GM12892 (cell line): ENCODE measurements around the gene DAP.
A peak's percentile ranks its signal among the peaks of the same experiment; 100 is the strongest.
"Not testable (repeated sequence)": the region's sequence is repeated elsewhere in the genome, so short reads cannot be mapped to it uniquely, and the experiment has no call there.

Experiments
- DNase-seq: peaks from one replicate; pipeline ENCODE4 v3.0.0; 2011; ENCODE audit not compliant: insufficient read length
- FAIRE-seq: peaks from 2 replicates; lab custom pipeline; 2011; peaks lifted over from hg19 to GRCh38; lab: Jason Lieb, UNC
- POLR2A ChIP-seq: IDR thresholded peaks from 2 replicates; pipeline ENCODE4 v1.6.1; 2011; ENCODE audit warnings: low read depth, low read length, control low read depth
- POLR2AphosphoS5 ChIP-seq: IDR thresholded peaks from 2 replicates; pipeline ENCODE4 v1.6.1; 2011; ENCODE audit warnings: low read depth, low read length, control low read depth
- TAF1 ChIP-seq: IDR thresholded peaks from 2 replicates; pipeline ENCODE4 v1.6.1; 2011; ENCODE audit warnings: low read depth, mild to moderate bottlenecking, control low read depth, low read length, borderline replicate concordance

DAP gene

DNA sequence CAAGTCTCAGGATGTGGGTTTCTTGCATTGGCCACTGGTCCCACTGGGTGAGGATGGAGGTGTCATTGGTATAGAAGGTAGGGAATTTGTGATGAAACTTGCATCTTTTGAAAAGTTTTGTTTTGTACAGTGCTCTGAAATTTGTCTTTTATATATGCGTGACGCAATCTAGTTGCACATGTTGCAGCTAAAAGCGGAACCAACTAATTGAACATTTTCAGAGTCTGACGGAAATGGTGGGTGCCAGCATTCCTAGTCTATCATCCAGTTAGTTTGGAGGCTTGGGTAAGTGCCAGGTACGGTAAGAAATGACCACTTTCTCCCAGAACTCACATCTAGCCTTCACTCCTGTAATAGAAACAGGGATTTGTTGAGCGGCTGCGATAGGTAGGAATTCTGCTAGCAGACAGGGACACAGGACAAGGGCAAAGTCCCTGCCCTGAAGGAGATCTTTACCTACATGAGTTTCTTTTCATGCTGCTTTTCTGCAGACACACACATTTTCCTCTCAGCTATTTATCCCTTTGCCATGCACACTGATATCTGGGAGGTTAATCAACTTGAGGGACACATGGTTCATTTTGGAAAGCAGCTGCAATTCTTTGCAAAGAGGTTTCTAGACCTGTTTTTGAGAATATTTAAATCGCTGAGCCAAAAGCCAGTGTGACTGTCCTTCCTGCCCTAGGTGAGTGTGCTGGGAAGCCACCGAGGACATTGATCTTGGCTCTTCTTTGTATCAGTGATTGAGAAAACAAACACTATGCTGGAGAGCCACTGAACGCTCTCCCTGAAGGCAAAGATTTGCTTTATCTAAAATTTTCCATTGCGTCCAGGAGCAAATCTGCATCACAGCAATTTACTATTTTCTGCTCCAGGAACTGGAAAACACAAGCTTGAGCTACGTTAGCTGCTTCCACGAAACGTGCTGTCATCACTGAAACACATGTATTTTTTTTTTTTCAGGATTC lies 89.7 kb downstream of the DAP start:
- TF ChIP-seq POLR2A (no peak), POLR2AphosphoS5 (no peak), TAF1 (no peak)
- FAIRE-seq (no peak), DNase-seq (no peak)

DNA sequence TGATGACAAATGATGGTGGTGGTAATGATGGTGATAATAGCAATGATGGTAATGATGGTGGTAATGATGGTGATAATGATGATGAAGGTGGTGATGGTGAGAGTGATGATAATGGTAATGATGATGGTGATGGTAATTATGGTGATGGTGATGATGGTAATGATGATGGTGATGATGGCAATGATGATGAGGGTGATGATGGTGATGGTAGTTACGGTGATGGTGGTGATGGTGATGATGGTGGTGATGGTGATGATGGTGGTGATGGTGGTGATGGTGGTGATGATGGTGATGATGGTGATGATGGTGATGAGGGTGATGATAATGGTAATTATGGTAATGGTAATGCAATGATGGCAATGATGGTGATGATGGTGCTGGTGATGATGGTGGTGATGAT lies 91.1 kb downstream of the DAP start:
- no peak for TF ChIP-seq TAF1
- TF ChIP-seq POLR2A = no peak
- no peak for TF ChIP-seq POLR2AphosphoS5
- FAIRE-seq = no peak
- no peak for DNase-seq

DNA sequence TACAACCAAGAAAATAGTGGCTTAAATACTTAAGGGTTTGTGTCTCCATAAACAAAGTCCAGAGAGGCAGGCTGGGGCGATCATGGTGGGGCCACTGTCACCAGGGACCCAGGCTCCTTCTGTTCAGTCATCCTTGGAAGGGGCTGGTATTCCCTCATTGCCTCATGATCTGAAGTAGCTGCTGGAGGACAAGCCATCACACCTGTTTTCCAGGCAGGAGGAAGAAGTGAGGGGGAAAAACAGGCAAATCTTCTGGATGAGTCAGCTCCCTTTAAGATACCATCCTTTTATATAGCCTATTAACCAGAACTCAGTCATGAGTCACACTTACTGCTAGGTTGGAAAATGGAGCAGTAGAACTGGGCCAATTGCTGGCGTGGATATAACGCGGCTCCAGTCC lies 92.3 kb downstream of the DAP start:
- no peak for FAIRE-seq
- TF ChIP-seq POLR2A (no peak), POLR2AphosphoS5 (no peak), TAF1 (no peak)

DNA sequence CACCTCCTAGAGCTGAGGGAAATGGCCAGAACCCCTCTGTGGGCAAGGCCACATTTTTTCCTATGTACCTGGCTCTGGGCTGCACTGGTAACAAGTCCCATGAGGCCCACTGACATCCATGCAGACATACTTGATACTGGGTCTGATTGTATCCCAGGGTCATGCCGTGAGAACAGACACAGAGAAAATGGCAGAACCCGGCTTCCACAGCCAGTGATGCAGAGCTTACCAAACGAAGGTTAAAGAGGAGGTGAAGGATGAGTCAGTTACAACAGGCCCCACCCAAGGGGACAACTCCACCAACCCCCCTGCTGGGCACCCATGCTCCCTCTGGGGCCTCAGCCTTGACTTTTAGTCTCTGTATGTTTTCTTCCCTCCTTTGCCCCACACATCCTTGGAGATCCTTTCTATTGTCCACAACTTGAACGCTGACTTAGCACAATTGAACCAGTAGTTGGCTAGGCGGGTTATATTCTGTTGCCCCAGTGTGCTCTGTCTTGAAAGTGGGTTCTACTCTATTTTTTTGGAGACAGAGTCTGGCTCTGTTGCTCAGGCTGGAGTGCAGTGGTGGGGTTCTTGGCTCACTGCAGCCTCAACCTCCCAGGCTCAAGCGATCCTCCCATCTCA lies 93.5 kb downstream of the DAP start:
- TF ChIP-seq TAF1 (no peak), POLR2AphosphoS5 (no peak)
- DNase-seq (no peak), FAIRE-seq (no peak)

More for the DNA sequence above, 92.3 kb downstream of the DAP start:
- DNase-seq = no peak

DNA sequence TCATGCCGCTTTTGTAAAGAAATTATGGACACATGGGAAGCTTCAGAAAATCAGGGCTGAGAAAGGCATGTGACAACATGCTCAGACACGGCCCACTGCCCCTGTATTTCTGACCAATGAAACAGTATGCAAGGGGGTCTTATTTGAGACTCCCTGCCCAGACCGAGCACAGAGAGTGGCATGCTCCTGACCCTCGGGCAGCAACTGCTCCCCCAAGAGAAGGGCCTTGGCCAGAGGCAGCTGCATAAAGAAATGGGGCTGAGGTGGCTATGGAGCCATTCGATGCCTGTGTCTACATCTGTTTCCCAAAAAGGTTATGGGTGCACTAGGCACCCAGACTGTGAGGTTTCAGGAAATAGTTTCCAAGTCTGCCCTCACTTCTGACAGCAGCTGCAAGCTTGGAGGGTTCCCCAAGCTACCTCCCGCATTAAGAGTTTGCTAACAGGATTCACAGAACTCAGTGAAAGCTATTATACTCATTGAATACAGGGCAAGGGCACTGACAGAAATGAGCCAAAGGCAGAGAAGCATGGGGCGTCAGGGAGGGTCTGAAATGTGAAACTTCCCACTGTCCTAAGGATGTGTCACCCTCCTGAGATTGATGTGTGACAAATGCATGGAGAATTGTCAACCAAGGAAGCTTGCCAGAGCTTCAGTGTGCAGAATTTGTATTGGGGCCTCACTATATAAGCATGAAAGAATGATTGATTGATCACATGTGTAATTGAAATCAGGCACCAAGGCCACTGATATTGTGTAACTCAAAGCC lies 94.3 kb downstream of the DAP start:
- FAIRE-seq (no peak), DNase-seq (no peak)
- TF ChIP-seq TAF1 = no peak
- TF ChIP-seq POLR2AphosphoS5 = no peak
- TF ChIP-seq POLR2A = no peak

DNA sequence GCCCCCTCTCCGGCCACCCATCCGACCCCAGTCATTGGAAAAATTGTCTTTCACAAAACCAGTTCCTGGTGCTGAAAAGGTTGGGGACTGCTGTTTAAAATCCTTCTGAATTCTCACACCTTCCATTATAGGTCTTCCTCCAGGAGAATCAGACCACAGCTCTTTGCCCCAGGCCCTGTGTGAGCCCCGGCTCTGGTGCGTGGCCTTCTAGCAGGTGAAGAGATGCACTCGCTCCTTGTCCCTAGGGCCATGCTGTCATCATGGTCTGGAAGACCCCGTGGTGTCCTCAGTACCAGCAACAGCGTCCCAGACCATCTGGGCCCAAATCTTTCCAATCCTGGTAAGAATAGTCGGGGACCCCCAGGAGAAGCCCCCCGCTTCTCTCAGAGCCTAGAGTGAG lies 95.2 kb downstream of the DAP start:
- DNase-seq (no peak), FAIRE-seq (no peak)
- TF ChIP-seq TAF1 = no peak
- TF ChIP-seq POLR2A = no peak
- TF ChIP-seq POLR2AphosphoS5 = no peak

DNA sequence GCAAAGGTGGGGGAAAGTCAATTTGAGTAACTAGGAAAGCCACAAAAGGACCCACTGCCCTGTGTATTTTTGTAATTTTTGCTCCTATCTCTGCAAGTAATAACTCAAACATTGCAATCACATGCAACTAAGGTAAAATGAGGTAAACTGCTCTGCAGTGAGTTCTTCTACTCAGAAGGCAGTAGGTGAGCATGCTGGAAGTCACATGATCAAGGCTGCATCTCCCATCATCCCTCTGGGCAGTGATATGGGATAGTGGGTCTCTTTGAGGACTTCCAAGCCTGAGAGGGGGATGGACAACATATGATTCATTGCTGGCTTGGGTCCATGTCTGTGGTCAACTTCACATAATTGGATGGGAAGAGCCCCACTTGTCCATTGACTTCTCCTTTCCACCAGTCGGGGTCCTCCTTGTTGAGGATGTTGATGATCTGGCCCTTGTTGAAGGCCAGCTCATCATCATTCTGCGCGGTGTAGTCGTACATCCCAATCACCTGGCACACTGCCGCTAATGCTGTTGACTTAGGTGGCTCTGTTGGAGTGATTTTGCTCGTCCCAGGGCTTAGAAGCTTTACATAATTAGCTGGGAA lies 96.8 kb downstream of the DAP start:
- not testable (repeated sequence) for DNase-seq
- FAIRE-seq = peak; percentile 44

DNA sequence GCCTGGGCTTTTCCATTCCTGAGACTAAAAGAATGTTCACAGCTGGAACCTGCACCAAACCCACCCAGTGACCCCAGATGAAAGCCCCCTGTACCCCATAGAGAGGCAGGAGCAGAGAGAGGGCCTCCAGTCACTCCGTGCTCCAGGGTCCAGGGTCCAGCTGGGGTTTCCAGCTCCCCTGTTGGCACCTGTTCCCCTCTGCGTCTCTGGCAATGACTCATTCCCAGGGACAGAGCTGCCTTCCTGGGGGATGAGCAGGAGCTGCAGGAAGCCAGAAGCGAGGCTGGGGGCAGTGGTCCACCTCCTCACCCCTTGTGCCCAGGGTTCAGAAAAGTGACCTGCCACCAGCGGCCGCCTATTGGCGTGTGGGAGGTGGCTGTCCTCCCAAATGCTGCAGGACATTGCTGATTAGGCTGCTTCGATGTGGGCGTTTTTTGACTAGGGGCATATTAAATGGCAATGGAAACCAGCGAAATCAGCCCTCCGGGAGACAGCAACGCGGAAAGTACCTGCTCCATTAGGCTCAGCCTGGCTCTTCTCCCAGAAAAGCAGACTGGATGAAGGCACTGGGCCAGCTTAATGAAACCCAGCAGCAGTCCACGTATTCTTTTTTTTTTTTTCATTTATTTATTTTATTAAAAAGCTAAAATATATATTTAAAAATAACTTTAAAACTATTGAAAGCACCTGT lies 97.4 kb downstream of the DAP start:
- FAIRE-seq (no peak), DNase-seq (no peak)
- no peak for TF ChIP-seq POLR2AphosphoS5
- TF ChIP-seq TAF1 = no peak
- no peak for TF ChIP-seq POLR2A

DNA sequence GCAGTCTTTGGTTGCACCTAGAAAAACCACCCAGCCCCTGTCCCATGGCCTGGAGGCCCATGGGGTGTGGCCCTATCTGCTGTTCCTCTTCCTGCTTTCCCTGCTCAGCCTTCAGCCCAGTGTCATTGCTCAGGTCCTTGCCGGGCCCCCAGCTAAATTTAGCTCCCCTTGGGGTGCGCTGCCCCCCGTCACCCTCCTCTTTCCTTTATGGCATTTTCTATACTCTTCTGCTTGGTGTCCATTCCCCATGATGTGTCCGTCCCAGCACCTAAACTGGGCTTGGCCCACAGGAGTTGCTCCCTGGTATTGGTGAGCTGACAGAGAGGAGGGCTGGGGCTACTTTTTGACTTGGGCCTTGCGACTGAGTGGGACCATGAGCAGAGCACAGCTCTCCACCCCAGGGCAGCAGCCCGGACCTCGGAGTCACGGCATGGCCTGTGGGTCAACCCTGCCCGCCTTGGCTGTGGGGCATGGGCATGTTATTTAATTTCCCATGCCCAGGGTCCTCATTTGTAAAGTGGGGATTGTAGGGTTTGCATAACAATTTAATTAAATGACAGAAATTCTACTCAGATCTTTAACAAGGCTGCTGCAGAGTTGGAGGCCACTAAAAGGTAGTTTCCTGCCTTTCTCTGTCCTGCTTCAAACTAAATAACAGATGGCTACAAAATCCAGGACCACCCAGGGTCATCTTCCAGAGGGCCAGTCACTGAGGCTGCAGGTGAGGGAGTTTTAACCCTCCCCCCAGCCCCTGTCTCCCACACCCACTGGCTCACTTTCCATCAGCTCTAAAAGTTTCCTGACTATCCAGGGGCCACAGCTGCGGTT lies 98.2 kb downstream of the DAP start:
- no peak for DNase-seq
- no peak for TF ChIP-seq TAF1
- no peak for TF ChIP-seq POLR2AphosphoS5
- TF ChIP-seq POLR2A = no peak
- no peak for FAIRE-seq

DNA sequence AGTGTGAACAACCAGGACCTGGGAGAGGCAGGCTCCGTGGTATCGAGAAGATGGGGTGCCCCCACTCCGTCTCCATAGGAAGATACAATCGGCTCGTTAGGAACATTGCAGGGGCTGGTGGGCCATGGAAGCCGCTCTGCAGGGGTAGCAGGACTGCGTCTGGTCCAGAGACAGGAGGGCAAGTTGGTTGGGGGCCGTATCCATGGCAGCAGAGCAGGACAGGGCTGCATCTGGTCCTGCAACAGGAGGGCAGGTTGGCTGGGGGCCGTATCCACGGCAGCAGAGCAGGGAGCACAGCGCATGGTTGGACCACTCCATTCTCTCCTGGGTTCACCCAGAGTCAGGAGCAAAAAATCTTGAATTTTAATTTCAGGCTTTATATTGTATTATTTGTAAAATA lies 99.0 kb downstream of the DAP start:
- FAIRE-seq (no peak), DNase-seq (no peak)
- TF ChIP-seq TAF1 (no peak), POLR2A (no peak), POLR2AphosphoS5 (no peak)

DNA sequence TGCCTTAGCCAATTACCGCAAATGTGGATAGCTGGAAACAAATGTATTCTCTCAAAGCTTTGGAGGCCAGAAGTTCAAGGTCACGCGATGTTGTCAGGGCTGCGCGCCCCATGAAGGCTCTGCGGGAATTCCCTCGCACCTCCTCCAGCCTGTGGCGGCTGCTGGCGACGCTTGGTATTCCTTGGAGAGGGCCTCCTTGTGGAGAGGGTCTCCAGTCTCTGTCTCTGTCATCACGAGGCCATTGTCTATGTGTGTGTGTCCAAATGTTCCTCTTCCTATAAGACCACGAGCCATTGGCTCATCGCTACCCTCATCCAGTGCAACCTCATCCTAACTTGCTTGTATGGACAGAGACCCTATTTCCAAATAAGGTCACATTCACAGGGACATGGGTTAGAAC lies 99.6 kb downstream of the DAP start:
- TF ChIP-seq TAF1 (no peak), POLR2A (no peak), POLR2AphosphoS5 (no peak)
- FAIRE-seq (no peak), DNase-seq (no peak)
